HepG2 (cell line): ENCODE data around the gene PARK7. TPM values are rescaled to one million over a fixed set of nuclear protein-coding genes. Genes with fewer than 3 reads are reported as not detected.

ENCODE experiments used
- ATAC-seq: fragments of 200-7000 bp; cut with Tn5 transposase; 3 replicates; pipeline ENCODE4 v1.9.1; 2020; ENCODE audit warnings: mild to moderate bottlenecking, moderate library complexity
- BruUV-seq: library from RNA; stranded (reverse); fragments of 400-500 nt; replicated peaks from 2 replicates; lab custom pipeline; 2021; lab: Mats Ljungman, UMichigan
- CTCF ChIA-PET: fragments of 300-600 bp; formaldehyde crosslinking; extraction: SDS; loops from one replicate; lab custom pipeline; 2021; ENCODE audit warnings: low total read pairs, inconsistent platforms, low intra/inter-chr PET ratio; lab: Yijun Ruan, JAX
- POLR2A ChIA-PET: fragments of 350-600 bp; sonication (Branson Sonifier 250); formaldehyde crosslinking; loops from one replicate; lab custom pipeline; 2020; ENCODE audit warnings: antibody characterized with exemption, inconsistent platforms; lab: Yijun Ruan, JAX
- DNase-seq: peaks from one replicate; pipeline ENCODE4 v3.0.0-alpha.2; 2015; ENCODE audit warnings: low spot score
- FAIRE-seq: peaks from 3 replicates; lab custom pipeline; 2011; peaks lifted over from hg19 to GRCh38; lab: Jason Lieb, UNC
- H2AFZ ChIP-seq: one replicate; pipeline ENCODE4 v1.6.1; 2011; ENCODE audit warnings: low read length, inconsistent platforms
- H3K27ac ChIP-seq: fragments of 300-600 bp; 3 replicates; pipeline ENCODE4 v1.8.0; 2011; ENCODE audit warnings: mixed run types, mild to moderate bottlenecking, mixed read lengths, low read length, inconsistent platforms; ENCODE audit not compliant: insufficient read depth; ENCODE audit errors: extremely low read length
- H3K27me3 ChIP-seq, 2 experiments: fragments of 200-600 bp in 1 of 2; 2 replicates in 1 of 2; 3 replicates in 1 of 2; pipeline versions ENCODE4 v1.6.0 to v1.8.0; 2011; ENCODE audit warnings: low read length in 2 of 2, mild to moderate bottlenecking in 2 of 2, moderate library complexity in 2 of 2, inconsistent platforms in 1 of 2; ENCODE audit not compliant: insufficient read depth in 2 of 2, control insufficient read depth in 1 of 2
- H3K36me3 ChIP-seq, 2 experiments: fragments of 200-600 bp in 1 of 2; replicated peaks in 1 of 2; 2 replicates in 1 of 2; 3 replicates in 1 of 2; pipeline versions ENCODE4 v1.5.1 to v1.8.0; 2011; ENCODE audit warnings: low read length in 2 of 2, inconsistent platforms in 1 of 2; ENCODE audit not compliant: insufficient read depth in 2 of 2, control insufficient read depth in 1 of 2
- H3K4me1 ChIP-seq: 2 replicates; pipeline ENCODE4 v1.5.1; 2012; ENCODE audit warnings: low read length, inconsistent platforms; ENCODE audit not compliant: insufficient read depth
- H3K4me2 ChIP-seq: 2 replicates; pipeline ENCODE4 v1.6.0; 2011; ENCODE audit warnings: low read depth, low read length, inconsistent platforms
- H3K4me3 ChIP-seq, 3 experiments: fragments of 200-600 bp in 1 of 3; sonication (generic), shearing (Covaris generic) in 1 of 3; replicated peaks in 1 of 3; 2 replicates each; pipeline ENCODE4 v1.5.1; 2011 to 2016; ENCODE audit warnings: low read length in 3 of 3, inconsistent platforms in 2 of 3, low read depth in 2 of 3, mild to moderate bottlenecking in 2 of 3, control low read depth in 1 of 3, mixed read lengths in 1 of 3; ENCODE audit not compliant: insufficient read depth in 1 of 3
- H3K79me2 ChIP-seq: one replicate; pipeline ENCODE4 v1.6.1; 2011; ENCODE audit warnings: low read length, inconsistent platforms; ENCODE audit not compliant: insufficient read depth
- H3K9ac ChIP-seq: 2 replicates; pipeline ENCODE4 v1.6.0; 2011; ENCODE audit warnings: mild to moderate bottlenecking, low read depth, low read length, inconsistent platforms; ENCODE audit not compliant: insufficient read depth
- H3K9me3 ChIP-seq: 2 replicates; pipeline ENCODE4 v1.5.1; 2012; ENCODE audit warnings: mild to moderate bottlenecking, low read length
- H4K20me1 ChIP-seq: 2 replicates; pipeline ENCODE4 v1.6.0; 2011; ENCODE audit warnings: inconsistent platforms, mild to moderate bottlenecking, low read length, moderate library complexity; ENCODE audit not compliant: insufficient read depth
- CBX5 ChIP-seq: sonication (generic); formaldehyde crosslinking; IDR thresholded peaks from 2 replicates; pipeline ENCODE4 v1.4.0; 2020; ENCODE audit warnings: missing genetic modification reagents, borderline replicate concordance
- DDIT3 ChIP-seq: sonication (generic); formaldehyde crosslinking; IDR thresholded peaks from 2 replicates; pipeline ENCODE4 v1.4.0; 2020; ENCODE audit warnings: mild to moderate bottlenecking, missing genetic modification reagents
- SIN3A ChIP-seq: IDR thresholded peaks from 2 replicates; pipeline ENCODE4 v1.6.1; 2011; ENCODE audit warnings: low read depth, mild to moderate bottlenecking, control low read depth, low read length, borderline replicate concordance
- TARDBP ChIP-seq: sonication (generic); formaldehyde crosslinking; IDR thresholded peaks from 2 replicates; pipeline ENCODE4 v1.8.0; 2022; ENCODE audit warnings: mild to moderate bottlenecking, missing genetic modification reagents
- ZEB1 ChIP-seq: IDR thresholded peaks from 2 replicates; pipeline ENCODE4 v1.6.1; 2012; ENCODE audit warnings: mild to moderate bottlenecking, low read depth, inconsistent platforms; ENCODE audit not compliant: insufficient replicate concordance
- ZHX2 ChIP-seq, 2 experiments: sonication (generic) in 1 of 2; formaldehyde crosslinking in 1 of 2; IDR thresholded peaks; 2 replicates each; pipeline versions ENCODE4 v1.6.1 to v1.9.0; 2014 to 2022; ENCODE audit warnings: antibody characterized with exemption in 1 of 2, borderline replicate concordance in 1 of 2, inconsistent platforms in 1 of 2, low read depth in 1 of 2, missing genetic modification reagents in 1 of 2
- ZNF24 ChIP-seq: fragments of 450-650 bp; IDR thresholded peaks from 2 replicates; pipeline ENCODE4 v1.6.1; 2017; ENCODE audit warnings: antibody characterized with exemption, mild to moderate bottlenecking
- ZNF788 ChIP-seq: sonication (generic); formaldehyde crosslinking; IDR thresholded peaks from 2 replicates; pipeline ENCODE4 v1.5.0; 2020; ENCODE audit warnings: mild to moderate bottlenecking, missing genetic modification reagents, borderline replicate concordance
- WGBS: methylation state at CpG from one replicate; pipeline ENCODE4 v1.1.6; 2017; ENCODE audit warnings: low lambda C conversion rate; 5-methylcytosine and 5-hydroxymethylcytosine counted together
- in situ Hi-C: cut with HindIII; loops from 2 replicates; pipeline ENCODE4 v1.10.0; 2017; ENCODE audit warnings: low pct_unique_long_range_greater_than_20kb; ENCODE audit not compliant: extremely low pct_ligation_motif_present
- intact Hi-C: fragments of 100-400 bp; cut with micrococcal nuclease; formaldehyde crosslinking; loops from one replicate; pipeline ENCODE4 v1.10.0; 2022; ENCODE audit not compliant: unreplicated experiment
- polyA plus RNA-seq, 8 experiments: library from polyadenylated mRNA; depleted of rRNA in 3 of 8; stranded (reverse) in 7 of 8; unstranded in 1 of 8; fragments of >200 nt; fragmentation: Illumina TruSeq in 4 of 8; extraction: Trizol in 4 of 8; gene quantifications; 2 replicates each; pipeline versions ENCODE4 v1.2.1 to v1.2.3, GENCODE V29; 2011 to 2016; ENCODE audit warnings: low read depth in 4 of 8, missing spikeins in 1 of 8, mixed read lengths in 1 of 8; ENCODE audit not compliant: insufficient read depth in 1 of 8
- total RNA-seq, 5 experiments: library from RNA; depleted of rRNA; stranded (reverse); fragments of >200 nt; fragmentation: Illumina TruSeq; extraction: Trizol; gene quantifications; 2 replicates each; pipeline ENCODE4 v1.2.3, GENCODE V29; 2016; ENCODE audit warnings: low read depth in 1 of 5

Gene PARK7
- total and polyA plus RNA-seq, 2 of the 13 experiments (the other 11 are each of a cell fraction or from before 2014, with no cell fraction given) = 212 to 296 TPM

GRCh38 chr1:7993593-7994479 lies 32.3 kb downstream of the PARK7 start:
- intact Hi-C loops = no loop called here

GRCh38 chr1:7994827-7995226 lies 33.3 kb downstream of the PARK7 start:
- CTCF ChIA-PET = no interaction called here

More at GRCh38 chr1:7993593-7994479, 32.3 kb downstream of the PARK7 start:
- DNase-seq (no peak), ATAC-seq (no peak), FAIRE-seq (no peak)
- in situ Hi-C loops = no loop called here
- no peaks in the 10 kb centered on the region for H3K36me3 ChIP-seq
- H3K9me3 ChIP-seq = no peaks in the 10 kb centered on the region
- no peak overlapping the region for H3K4me3 ChIP-seq
- POLR2A ChIA-PET = interaction anchor here (0.7 kb wide), 1 partner anchor 10 kb away, joined by 3 read pairs; no protein-coding TSS in a partner anchor
- no peaks in the 10 kb centered on the region for H3K79me2 ChIP-seq
- TF ChIP-seq SIN3A (no peak), ZEB1 (no peak), DDIT3 (CRISPR knock-in tag) (no peak)
- no peaks in the 10 kb centered on the region for H3K27me3 ChIP-seq
- H2AFZ ChIP-seq = no peak overlapping the region
- 97% methylated on average over 19 of the region's 19 CpGs for WGBS
- no peak overlapping the region for H3K9ac ChIP-seq
- no peak overlapping the region for H3K27ac ChIP-seq
- H3K4me1 ChIP-seq = no peaks in the 10 kb centered on the region
- no peaks in the 10 kb centered on the region for H4K20me1 ChIP-seq
- H3K4me2 ChIP-seq = no peak overlapping the region
- CTCF ChIA-PET = no interaction called here
- no TSS peak for BruUV-seq

More at GRCh38 chr1:7994827-7995226, 33.3 kb downstream of the PARK7 start:
- Histone ChIP-seq H3K27ac (no peak overlapping the region), H4K20me1 (no peaks in the 10 kb centered on the region), H2AFZ (no peak overlapping the region), H3K4me3 (no peak overlapping the region), H3K4me1 (no peaks in the 10 kb centered on the region)
- BruUV-seq = no TSS peak
- 96% methylated on average over 1 of the region's 1 CpG for WGBS
- intact Hi-C loops = no loop called here
- no peak for FAIRE-seq
- DNase-seq = no peak
- TF ChIP-seq ZNF788 (CRISPR knock-in tag) (no peak), ZHX2 (IDR thresholded peaks at IDR 0.05; ENCODE audit: low read depth) (no peak), ZHX2 (CRISPR knock-in tag; IDR thresholded peaks at IDR 0.05; ENCODE audit: borderline replicate concordance) (no peak), TARDBP (no peak), CBX5 (CRISPR knock-in tag) (no peak), ZNF24 (no peak)
- TF ChIP-seq, all 625 proteins: peak for 0
- H3K9ac ChIP-seq = no peak overlapping the region
- H3K4me2 ChIP-seq = no peak overlapping the region
- ATAC-seq = no peak
- in situ Hi-C loops = no loop called here
- H3K36me3 ChIP-seq = no peaks in the 10 kb centered on the region
- no peaks in the 10 kb centered on the region for H3K27me3 ChIP-seq
- H3K9me3 ChIP-seq = no peaks in the 10 kb centered on the region
- POLR2A ChIA-PET = no interaction called here
- no peaks in the 10 kb centered on the region for H3K79me2 ChIP-seq
